Measurements from ENCODE around the gene PDE6H.

PDE6H gene

DNA sequence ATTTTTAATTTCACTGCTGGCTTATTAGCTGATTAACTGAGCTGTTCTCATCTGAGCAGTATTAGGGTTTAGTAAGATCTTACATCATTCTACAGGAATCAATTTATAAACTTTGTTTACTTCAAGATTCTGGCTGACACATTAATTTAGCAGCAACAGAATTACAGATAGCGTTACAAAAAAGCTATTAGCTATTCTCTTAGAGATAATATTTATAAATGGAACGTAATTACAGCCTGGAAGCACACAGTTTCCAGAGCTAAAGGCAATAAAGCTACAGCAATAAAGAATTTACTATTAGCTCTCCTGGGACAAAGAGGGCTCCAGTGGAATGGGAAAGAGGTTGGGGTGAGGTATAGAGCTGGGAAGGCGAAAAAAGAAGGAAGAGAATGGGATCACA lies 34.7 kb downstream of the PDE6H start:
- DNase-seq = peak; percentile 12

- no peak for DNase-seq
These were observed 38.3 kb downstream of the PDE6H start for GRCh38 chr12:15011162-15011561.

DNA sequence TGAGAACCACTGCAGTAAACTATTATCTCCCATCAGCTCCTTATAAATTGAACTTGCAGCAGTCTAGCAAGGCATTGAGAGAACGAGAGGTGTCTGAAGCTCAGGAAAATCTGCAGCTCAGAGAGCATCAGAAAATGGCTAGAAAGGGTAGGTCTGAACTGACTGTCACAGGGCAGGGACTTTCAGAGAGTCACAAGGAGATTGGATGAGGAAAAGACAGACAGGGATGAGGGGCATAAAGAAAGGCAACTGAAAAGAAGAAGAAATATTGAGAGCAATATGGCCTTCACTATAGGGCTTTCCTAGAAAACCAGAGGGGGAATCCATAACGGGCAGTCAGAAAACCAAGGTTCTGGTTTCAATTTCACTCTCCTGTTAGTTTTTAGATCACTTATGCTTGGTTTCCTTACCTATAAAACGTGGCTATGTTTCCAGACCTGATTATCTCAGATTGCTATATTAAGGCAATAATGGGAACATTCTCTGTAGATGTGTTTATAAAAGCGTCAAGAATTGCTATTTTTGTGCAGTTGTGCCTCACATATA lies 40.9 kb downstream of the PDE6H start:
- no peak for DNase-seq

DNA sequence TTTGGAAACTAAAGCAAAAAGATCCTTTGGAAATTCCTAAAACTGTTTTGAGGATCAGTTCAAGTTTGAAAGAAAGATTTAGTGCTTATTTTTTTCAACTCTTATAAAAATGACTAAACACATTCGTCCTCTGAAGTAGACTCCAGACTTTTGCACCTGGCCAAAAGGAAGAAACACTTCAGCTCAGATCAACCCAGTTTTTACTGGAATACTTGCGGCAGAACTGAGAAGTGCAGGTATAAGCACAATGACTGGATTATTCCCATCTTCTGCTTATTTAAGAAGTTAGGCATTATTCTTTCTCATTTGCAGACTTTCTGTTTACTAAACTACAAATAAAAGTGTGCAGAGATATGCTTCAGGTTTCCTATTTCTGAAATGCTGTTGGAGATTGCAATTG lies 41.9 kb downstream of the PDE6H start:
- DNase-seq = no peak

DNA sequence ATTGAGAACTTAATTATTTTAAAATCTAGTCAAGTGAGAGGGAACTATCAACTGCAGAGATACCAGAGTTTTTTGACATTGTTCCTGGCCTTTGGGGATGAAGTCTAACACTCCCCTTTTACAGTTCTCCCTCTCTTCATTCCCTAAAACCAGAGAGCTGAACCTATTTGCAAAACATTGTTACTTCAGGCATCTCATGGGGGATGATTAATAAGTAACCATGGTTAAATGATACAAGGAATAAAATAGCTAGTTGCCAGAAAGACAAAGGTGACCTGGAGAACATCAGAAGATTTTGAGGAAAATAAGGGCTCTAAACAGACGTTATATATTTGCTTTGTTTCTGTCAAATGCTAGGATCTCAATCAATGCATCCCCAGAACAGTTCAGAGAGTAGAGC lies 42.3 kb downstream of the PDE6H start:
- DNase-seq = no peak

GRCh38 chr12:15020156-15020555 lies 47.3 kb downstream of the PDE6H start:
- DNase-seq = no peak
